Measurements from ENCODE around the gene ZNF319.

ZNF319 gene

DNA sequence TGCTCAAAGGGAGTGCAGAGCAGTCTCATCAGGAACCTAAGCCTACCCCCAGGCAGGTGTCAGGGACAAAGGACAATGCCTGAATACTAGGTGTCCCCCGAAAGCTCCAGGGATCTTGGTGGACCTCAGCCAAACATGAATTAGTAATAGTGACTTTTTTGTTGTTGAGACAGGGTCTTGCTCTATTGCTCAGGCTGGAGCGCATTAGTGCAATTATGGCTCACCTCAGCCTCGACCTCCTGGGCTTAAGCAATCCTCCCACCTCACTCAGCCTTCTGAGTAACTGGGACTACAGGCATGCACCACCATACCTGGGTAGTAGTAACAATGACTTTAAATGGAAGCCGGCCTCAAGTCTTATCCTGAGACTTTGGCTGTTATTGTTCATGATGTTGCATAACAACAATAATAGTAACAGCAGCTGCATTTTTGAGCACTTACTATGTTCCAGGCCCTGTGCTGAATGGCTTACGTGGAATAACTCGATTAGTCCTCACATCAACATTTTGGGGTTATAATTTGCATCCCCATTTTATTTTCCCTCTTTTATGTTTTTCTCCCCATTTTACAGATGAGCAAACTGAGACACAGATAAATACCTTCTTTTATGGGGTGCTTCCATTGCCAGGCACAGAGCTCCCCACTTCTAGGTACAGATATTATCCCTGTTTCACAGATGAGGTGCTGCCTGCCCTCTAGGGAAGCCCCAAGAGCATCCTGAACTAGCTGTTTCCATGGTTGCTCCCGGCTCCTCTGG, 49.1 kb downstream of the ZNF319 start:
- no peak for DNase-seq

DNA sequence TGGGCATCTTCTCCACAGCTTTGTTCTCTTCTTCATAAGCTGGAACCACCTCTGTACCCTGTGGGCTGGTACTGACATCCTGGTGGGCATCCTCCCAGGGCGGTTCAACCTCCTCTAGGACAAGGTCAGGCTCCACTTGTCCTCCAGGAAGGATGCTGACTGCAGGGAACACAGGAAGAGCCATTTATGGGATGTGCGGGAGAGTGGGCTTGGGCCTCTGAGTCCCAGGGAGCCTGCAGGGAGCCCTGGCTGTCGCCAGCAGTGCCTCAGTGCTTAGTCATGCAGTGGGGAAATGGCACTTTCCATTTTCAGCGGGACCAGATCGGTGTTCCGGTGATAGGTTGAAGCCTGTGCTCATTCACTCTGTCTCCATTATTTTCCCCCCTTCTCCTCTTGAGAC, 50.1 kb downstream of the ZNF319 start:
- DNase-seq, result no peak

DNA sequence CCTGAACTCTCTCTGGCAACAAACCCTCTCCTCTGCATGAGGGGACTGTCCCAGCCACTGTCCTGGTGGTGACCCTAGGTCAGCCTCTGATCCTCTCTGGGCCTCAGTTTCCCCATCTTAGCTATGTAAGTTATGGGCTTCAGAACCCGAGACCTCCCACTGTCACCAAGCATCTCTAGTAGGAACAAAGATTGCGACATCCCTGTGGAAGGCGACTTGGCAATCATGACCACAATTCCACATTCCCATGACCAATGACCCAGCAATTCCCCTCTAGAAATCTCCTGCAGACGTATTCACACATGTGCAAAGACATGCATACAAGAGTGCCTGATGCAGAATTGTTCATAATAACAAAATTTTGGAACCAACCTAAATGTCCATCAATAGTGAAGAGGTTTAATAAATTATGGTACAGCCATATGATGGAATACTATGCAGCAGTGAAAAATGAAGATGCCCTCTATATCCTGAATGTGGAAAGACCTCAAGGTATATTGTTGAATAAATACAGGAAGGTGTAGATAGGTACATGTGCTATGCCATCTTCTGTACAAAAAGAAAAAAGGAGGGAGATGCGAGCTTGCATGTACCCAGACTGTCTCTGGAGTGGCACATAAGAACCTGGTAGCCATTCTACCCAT, 50.8 kb downstream of the ZNF319 start:
- DNase-seq, result no peak

DNA sequence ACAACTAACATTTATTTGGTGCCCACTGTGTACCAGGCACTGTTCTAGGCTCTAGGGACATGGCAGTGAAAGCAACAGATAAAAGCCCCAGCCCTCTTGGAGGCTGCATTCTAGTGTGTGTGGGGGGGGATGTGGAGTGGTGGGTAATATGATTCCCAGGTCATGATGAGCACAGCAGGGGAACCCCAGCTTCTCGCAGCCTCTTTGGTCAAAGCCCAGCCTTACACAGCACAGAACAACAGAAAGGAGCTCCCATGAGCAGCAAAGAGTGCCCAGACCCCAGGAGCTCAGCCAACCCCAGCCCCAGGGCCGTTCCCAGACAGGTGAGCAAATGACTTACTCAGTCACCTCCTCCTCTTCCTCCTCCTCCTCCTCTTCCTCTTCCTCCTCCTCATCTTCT, 51.5 kb downstream of the ZNF319 start:
- DNase-seq, result no peak

DNA sequence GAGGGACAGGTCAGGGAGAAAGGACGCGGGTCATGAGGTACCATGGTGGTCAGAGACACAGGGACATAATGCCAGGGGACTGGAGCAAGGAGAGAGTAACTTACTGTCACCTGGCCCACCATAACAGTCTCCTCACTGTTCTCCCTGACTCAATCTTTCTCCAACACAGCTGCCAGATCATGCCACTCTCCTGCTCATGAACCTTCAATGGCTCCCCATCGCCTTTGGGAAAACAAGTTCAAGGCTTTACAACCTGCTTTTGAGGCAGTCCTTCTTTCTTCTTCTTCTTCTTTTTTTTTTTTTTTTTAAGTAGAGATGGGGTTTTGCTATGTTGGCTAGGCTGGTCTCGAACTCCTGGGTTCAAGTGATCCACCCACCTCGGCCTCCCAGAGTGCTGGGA, 52.4 kb downstream of the ZNF319 start:
- DNase-seq, result no peak

DNA sequence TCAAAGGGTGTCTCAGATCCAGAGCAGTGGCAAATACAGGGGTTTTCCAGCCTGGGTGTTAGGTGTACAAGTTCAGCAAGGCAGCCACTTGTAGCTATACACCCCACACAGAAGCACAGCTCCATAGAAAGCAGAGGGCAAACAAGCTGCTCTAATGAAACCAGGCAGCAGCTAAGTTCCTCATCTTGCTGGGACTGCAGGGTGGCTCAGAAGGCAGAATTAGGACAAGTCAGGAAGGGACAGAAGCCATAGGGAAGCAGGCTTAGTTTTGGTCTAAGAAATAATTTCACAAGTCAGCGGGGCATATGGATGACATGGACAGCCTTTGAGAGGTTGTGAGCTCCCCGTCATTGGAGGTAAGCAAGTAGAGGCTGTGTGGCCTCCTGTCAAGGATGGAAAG, 53.2 kb downstream of the ZNF319 start:
- DNase-seq, result no peak

DNA sequence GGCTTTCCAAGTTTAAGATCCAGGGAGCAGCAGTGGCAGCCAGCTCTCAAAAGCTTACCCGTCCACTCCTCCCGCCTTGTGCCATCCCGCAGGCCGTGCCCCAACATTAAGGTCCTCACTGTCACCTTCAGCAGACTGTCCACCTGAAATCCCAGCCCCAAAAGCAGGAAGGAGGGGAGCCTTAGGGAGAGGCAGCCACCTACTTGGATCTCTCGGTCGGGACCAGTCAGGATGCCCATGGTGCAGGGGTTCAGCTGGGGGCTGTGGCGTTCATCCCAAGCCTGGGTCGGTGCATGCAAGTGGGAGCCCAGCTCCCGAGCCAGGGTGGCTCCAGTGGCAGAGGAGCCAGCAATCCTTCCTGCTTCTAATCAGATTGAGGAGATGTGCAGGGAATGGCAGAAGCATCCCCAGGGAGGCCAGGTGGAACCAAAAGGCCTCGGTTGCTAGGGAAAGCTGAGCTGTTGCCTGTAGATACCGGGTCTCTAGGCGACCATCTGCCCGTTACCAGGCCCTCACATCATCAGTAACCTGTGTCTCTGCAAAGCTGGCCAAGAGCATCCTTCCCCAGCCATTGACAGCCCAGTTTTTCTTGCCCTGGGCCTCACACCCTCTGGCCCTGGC, 54.2 kb downstream of the ZNF319 start:
- no peak for DNase-seq

DNA sequence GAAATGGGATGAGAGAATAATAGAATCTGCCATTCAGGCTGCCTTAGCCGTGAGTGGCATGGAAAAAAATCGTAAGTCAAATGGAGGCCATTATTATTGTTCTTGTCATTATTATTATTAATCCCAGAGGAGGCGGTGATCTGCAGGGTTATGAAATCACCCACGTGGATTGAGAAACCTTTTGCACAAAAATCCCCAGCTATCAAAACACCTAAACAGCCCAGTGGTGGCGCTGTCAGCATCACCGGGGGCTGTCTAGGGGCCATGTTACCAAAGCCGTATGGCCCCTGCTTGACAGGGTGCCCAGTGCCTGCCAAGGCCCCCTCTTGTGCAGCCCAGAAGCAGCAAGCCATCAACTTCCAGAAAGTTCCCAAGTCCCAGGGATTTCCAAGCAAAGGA, 54.7 kb downstream of the ZNF319 start:
- DNase-seq, result no peak

DNA sequence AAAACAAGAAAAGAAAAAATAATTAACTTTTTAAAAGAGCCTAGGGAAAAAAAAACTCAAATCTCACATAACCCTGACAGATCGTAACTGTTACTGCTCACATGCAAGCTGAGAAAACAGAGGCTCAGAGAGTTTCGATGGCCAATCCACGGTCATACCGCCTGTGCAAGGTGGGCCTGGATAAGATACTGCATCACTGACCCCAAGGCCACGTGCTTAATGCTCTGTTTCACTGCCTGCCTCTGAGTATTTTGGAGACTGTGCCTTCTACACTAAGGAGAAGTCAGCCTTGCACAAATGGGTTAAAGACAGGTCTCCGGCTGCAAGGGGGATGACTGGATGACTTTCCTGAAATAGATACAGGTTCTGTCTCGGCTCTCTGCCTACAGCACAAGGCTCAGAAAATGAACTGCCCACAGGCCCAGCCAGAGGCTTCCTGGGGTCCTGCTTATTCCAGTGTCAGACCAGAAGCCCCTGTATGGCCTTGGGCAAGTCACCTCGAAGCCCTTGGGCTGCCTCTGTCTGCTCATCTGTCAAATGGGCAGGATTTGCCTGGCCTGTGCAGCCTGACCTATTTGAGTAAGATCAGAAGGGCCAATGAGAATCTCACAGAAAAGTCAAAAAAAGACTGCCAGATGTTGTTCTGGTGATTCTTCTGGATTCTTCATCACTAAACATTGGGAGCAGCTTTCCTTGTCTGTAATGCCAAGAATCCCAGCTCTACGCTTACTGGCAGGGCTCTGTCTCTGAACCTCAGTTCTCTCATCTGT, 55.3 kb downstream of the ZNF319 start:
- no peak for DNase-seq
